GM06990 (cell line): ENCODE results near the gene SUPT3H.
"Not testable (repeated sequence)": the region's sequence is repeated elsewhere in the genome, so short reads cannot be mapped to it uniquely, and the experiment has no call there.

ENCODE experiments used
- DNase-seq: peaks from one replicate; pipeline ENCODE4 v3.0.0-alpha.2; 2011; ENCODE audit not compliant: insufficient read length; ENCODE audit errors: extremely low read depth
- H3K27me3 ChIP-seq: replicated peaks from 2 replicates; pipeline ENCODE4 v1.6.0; 2011; ENCODE audit warnings: low read length; ENCODE audit not compliant: control insufficient read depth, insufficient read depth
- H3K36me3 ChIP-seq: 2 replicates; pipeline ENCODE4 v1.5.1; 2011; ENCODE audit warnings: low read length; ENCODE audit not compliant: control insufficient read depth, insufficient read depth
- H3K4me3 ChIP-seq: replicated peaks from 2 replicates; pipeline ENCODE4 v1.5.1; 2011; ENCODE audit warnings: low read depth, mild to moderate bottlenecking, control low read depth, low read length
- TF ChIP-seq, protein P1 (sequence below): IDR thresholded peaks from 2 replicates; pipeline ENCODE4 v1.5.1; 2011; ENCODE audit warnings: low read length, control low read depth, mild to moderate bottlenecking, inconsistent platforms; ENCODE audit not compliant: insufficient read depth, poor library complexity, severe bottlenecking

The SUPT3H gene

DNA sequence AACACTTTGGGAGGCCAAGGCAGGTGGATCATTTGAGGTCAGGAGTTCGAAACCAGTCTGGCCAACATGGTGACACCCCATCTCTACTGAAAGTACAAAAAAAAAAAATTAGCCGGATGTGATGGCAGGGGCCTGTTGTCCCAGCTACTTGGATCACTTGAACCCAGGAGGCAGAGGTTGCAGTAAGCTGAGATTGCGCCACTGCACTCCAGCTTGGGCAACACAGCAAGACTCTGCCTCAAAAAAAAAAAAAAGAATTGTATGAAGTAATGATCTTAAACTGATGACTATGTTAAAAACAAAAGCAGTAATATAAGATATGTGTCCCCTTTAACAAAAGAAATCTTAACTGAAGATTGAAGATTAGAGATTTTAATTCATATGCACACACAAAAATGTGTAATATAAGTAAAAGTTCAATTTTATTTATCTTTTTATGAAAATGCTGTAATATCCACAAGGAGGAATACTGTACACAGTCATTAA is 78.6 kb downstream of the SUPT3H start:
- TF ChIP-seq, protein P1, sequence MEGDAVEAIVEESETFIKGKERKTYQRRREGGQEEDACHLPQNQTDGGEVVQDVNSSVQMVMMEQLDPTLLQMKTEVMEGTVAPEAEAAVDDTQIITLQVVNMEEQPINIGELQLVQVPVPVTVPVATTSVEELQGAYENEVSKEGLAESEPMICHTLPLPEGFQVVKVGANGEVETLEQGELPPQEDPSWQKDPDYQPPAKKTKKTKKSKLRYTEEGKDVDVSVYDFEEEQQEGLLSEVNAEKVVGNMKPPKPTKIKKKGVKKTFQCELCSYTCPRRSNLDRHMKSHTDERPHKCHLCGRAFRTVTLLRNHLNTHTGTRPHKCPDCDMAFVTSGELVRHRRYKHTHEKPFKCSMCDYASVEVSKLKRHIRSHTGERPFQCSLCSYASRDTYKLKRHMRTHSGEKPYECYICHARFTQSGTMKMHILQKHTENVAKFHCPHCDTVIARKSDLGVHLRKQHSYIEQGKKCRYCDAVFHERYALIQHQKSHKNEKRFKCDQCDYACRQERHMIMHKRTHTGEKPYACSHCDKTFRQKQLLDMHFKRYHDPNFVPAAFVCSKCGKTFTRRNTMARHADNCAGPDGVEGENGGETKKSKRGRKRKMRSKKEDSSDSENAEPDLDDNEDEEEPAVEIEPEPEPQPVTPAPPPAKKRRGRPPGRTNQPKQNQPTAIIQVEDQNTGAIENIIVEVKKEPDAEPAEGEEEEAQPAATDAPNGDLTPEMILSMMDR = no peak
- no peak for DNase-seq
- Histone ChIP-seq H3K36me3 (no peaks in the 10 kb centered on the region), H3K27me3 (no peaks in the 10 kb centered on the region), H3K4me3 (no peak overlapping the region)

DNA sequence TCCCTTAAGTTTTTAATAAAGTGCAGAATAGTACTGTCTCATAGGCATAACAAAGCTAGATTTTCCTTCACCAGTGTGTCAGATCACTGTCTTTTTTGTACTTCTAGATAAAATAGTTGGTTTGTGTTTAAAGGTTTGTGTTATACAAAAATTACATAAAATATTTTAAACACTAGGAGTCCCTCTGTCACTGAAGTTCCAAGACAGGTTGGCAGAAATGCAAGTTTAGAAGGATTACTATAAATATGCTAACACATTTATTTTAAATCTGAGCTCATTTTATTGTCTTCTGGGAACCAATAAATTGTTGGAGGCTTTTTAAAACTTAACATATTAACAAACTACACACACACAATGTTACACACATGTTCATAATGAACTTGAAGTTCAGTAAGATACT is 80.4 kb downstream of the SUPT3H start:
- DNase-seq = no peak
- no peaks in the 10 kb centered on the region for H3K36me3 ChIP-seq
- no peaks in the 10 kb centered on the region for H3K27me3 ChIP-seq
- TF ChIP-seq, protein P1 = no peak
- no peak overlapping the region for H3K4me3 ChIP-seq

DNA sequence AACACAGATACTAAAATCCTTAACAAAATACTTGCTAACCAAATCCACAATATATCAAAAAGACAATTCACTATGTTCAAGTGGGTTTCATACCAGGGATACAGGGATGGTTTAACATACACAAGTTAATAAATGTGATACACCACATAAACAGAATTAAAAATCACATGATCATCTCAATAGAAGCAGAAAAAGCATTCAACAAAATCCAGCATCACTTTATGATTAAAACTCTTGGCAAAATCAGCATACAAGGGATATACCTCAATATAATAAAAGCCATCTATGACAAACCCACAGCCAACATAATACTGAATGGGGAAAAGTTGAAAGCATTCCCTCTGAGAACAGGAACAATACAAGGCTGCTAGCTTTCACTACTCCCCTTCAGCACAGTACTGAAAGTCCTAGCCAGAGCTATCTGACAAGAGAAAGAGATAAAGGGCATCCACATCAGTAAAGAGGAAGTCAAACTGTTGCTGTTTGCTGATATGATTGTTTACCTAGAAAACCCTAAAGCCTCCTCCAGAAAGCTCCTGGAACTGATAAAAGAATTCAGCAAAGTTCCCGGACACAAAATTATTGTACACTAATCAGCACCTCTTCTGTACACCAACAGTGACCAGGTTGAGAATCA is 83.6 kb downstream of the SUPT3H start:
- not testable (repeated sequence) for H3K27me3 ChIP-seq, H3K36me3 ChIP-seq, DNase-seq, H3K4me3 ChIP-seq

DNA sequence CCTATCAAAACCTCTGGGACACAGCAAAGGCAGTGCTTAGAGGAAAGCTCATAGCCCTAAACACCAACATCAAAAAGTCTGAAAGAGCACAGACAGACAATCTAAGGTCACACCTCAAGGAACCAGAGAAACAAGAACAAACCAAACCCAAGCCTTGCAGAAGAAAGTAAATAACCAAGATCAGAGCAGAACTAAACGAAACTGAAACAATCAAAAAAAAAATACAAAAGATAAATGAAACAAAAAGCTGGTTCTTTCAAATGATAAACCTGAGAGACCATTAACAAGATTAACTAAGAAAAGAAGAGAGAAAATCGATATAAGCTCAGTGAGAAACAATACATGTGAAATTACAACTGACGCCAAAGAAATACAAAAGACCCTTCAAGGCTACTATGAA is 84.4 kb downstream of the SUPT3H start:
- no peak overlapping the region for H3K4me3 ChIP-seq

DNA sequence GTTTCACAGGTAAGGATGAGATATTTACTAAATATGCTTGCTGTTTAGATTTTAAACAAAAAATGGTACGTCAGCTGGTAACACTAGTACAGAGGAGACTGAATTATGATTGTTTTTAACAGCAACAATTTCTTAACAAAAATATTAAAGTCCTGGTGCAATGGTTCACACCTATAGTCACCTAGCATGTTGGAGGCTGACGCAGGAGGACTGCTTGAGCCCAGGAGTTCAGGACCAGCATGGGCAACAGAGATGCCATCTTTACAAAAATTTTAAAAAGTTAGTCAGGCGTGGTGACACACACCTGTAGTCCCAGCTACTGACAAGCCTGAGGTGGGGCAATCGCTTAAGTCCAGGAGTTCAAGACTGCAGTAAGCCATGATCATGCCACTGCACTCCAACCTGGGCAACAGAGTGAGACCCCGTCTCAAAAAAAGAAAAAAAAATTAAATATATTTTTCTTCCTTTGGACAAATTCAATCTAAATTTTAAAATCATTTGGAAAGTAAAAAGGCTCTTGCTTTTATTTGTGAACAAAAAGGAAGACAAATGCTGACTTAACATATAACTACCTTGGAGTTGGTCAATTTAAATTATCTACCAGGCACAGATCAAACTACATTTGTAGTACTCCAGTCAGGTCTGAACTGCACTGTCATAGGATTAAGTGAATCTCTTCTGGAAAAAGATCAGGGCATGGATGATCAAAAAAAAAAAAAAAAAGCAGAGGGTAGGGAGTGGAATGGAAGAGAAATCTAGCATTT is 87.8 kb downstream of the SUPT3H start:
- H3K27me3 ChIP-seq = no peaks in the 10 kb centered on the region
- TF ChIP-seq, protein P1 = no peak
- no peaks in the 10 kb centered on the region for H3K36me3 ChIP-seq
- DNase-seq = no peak
- no peak overlapping the region for H3K4me3 ChIP-seq

More for the DNA sequence above, 84.4 kb downstream of the SUPT3H start:
- no peaks in the 10 kb centered on the region for H3K27me3 ChIP-seq
- no peaks in the 10 kb centered on the region for H3K36me3 ChIP-seq
- DNase-seq = no peak
- TF ChIP-seq, protein P1 = no peak

DNA sequence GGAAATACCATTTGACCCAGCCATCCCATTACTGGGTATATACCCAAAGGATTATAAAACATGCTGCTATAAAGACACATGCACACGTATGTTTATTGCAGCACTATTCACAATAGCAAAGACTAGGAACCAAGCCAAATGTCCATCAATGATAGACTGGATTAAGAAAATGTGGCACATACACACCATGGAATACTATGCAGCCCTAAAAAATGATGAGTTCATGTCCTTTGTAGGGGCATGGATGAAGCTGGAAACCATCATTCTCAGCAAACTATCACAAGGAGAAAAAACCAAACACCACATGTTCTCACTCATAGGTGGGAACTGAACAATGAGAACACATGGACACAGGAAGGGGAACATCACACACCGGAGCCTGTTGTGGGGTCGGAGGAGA is 91.0 kb downstream of the SUPT3H start:
- not testable (repeated sequence) for H3K36me3 ChIP-seq, H3K4me3 ChIP-seq, DNase-seq, H3K27me3 ChIP-seq
